PC-9 (cell line): ENCODE data around the gene CCDC158. TPM values are rescaled to one million over a fixed set of nuclear protein-coding genes. Genes with fewer than 3 reads are reported as not detected.
"Not testable (repeated sequence)": the region's sequence is repeated elsewhere in the genome, so short reads cannot be mapped to it uniquely, and the experiment has no call there.

Source experiments
- BruUV-seq: library from RNA; stranded (reverse); fragments of 400-500 nt; replicated peaks from 2 replicates; lab custom pipeline; 2021; lab: Mats Ljungman, UMichigan
- CTCF ChIA-PET: fragments of 300-600 bp; sonication (Branson Sonifier 250); formaldehyde crosslinking; loops from one replicate; lab custom pipeline; 2022; ENCODE audit warnings: antibody characterized with exemption; lab: Charles Lee
- POLR2A ChIA-PET: fragments of 300-600 bp; sonication (Branson Sonifier 250); formaldehyde crosslinking; loops from one replicate; lab custom pipeline; 2022; ENCODE audit warnings: antibody characterized with exemption; ENCODE audit not compliant: unreplicated experiment; lab: Charles Lee
- DNase-seq, 2 experiments: peaks; one replicate each; pipeline versions ENCODE4 v3.0.0 to v3.0.0-alpha.2; 2015 to 2022; ENCODE audit warnings: mixed read lengths in 1 of 2
- H2AFZ ChIP-seq: fragments of 200-600 bp; sonication (generic); 2 replicates; pipeline ENCODE4 v1.8.1; 2017; ENCODE audit warnings: antibody characterized with exemption
- H3F3A ChIP-seq: fragments of 200-600 bp; sonication (generic); 2 replicates; pipeline ENCODE4 v1.8.1; 2017; ENCODE audit warnings: antibody characterized with exemption, mild to moderate bottlenecking, low read depth; ENCODE audit not compliant: insufficient read depth
- H3K27ac ChIP-seq: fragments of 200-600 bp; sonication (generic); 2 replicates; pipeline ENCODE4 v1.6.1; 2016; ENCODE audit warnings: mixed run types
- H3K27me3 ChIP-seq: fragments of 200-600 bp; sonication (generic); 2 replicates; pipeline ENCODE4 v1.6.1; 2016; ENCODE audit warnings: low read depth, mixed run types; ENCODE audit not compliant: insufficient read depth
- H3K36me3 ChIP-seq: fragments of 200-600 bp; sonication (generic); 2 replicates; pipeline ENCODE4 v1.6.1; 2016; ENCODE audit warnings: low read depth, mixed run types
- H3K4me1 ChIP-seq: fragments of 200-600 bp; sonication (generic); replicated peaks from 2 replicates; pipeline ENCODE4 v1.6.1; 2016; ENCODE audit warnings: mixed run types; ENCODE audit not compliant: insufficient read depth
- H3K4me2 ChIP-seq: fragments of 200-600 bp; sonication (generic); 2 replicates; pipeline ENCODE4 v1.6.1; 2017; ENCODE audit warnings: mixed run types
- H3K4me3 ChIP-seq: fragments of 200-600 bp; sonication (generic); 2 replicates; pipeline ENCODE4 v1.6.1; 2016; ENCODE audit warnings: mixed run types
- H3K79me2 ChIP-seq: fragments of 200-600 bp; sonication (generic); 2 replicates; pipeline ENCODE4 v1.6.1; 2017; ENCODE audit warnings: low read depth, mixed run types
- H3K9me2 ChIP-seq: fragments of 200-600 bp; sonication (generic); 2 replicates; pipeline ENCODE4 v1.8.1; 2017; ENCODE audit warnings: mild to moderate bottlenecking; ENCODE audit not compliant: insufficient read depth
- H3K9me3 ChIP-seq: fragments of 200-600 bp; sonication (generic); 2 replicates; pipeline ENCODE4 v1.8.1; 2016; ENCODE audit warnings: low read depth; ENCODE audit not compliant: insufficient read depth
- H4K20me1 ChIP-seq: fragments of 200-600 bp; sonication (generic); 2 replicates; pipeline ENCODE4 v1.8.1; 2017; ENCODE audit not compliant: insufficient read depth
- CTCF ChIP-seq: fragments of 200-600 bp; sonication (generic); conservative IDR thresholded peaks from 2 replicates; pipeline ENCODE4 v1.6.1; 2017; ENCODE audit warnings: mixed run types, antibody characterized with exemption, mild to moderate bottlenecking, moderate library complexity
- EZH2 ChIP-seq: fragments of 200-600 bp; sonication (generic); IDR thresholded peaks from 2 replicates; pipeline ENCODE4 v1.8.0; 2017; ENCODE audit warnings: antibody characterized with exemption, low read depth
- intact Hi-C: fragments of 100-400 bp; cut with micrococcal nuclease; formaldehyde crosslinking; loops from one replicate; pipeline ENCODE4 v1.10.0; 2022; ENCODE audit not compliant: unreplicated experiment
- total RNA-seq: library from RNA; stranded (reverse); gene quantifications from 2 replicates; pipeline ENCODE4 v1.2.3, GENCODE V29; 2021

The CCDC158 gene
- total RNA-seq, 1 experiment from 2014 or later, result not detected

GRCh38 chr4:76429636-76430035 is 8.7 kb upstream of the CCDC158 start:
- no peak for DNase-seq
- intact Hi-C loops, result loop anchor here (1.0 to 5.0 kb wide), 3 partner anchors 76 to 615 kb away; no protein-coding TSS in a partner anchor
- Histone ChIP-seq H3K4me1 (no peaks in the 10 kb centered on the region), H3K4me3 (no peak overlapping the region), H3K9me3 (no peaks in the 10 kb centered on the region), H3K27ac (no peak overlapping the region), H4K20me1 (no peaks in the 10 kb centered on the region), H2AFZ (no peak overlapping the region), H3K9me2 (no peaks in the 10 kb centered on the region), H3K36me3 (no peaks in the 10 kb centered on the region), H3K79me2 (no peaks in the 10 kb centered on the region), H3K27me3 (no peaks in the 10 kb centered on the region), H3K4me2 (no peak overlapping the region), H3F3A (no peaks in the 10 kb centered on the region)
- POLR2A ChIA-PET, result interaction anchor here (0.6 kb wide), 1 partner anchor 136 kb away, joined by 3 read pairs; no protein-coding TSS in a partner anchor
- no TSS peak for BruUV-seq
- TF ChIP-seq CTCF (no peak), EZH2 (no peak)
- CTCF ChIA-PET, result interaction anchor here (0.7 kb wide), 1 partner anchor 75 kb away, joined by 3 read pairs; no protein-coding TSS in a partner anchor

GRCh38 chr4:76426272-76426671 is 5.3 kb upstream of the CCDC158 start:
- TF ChIP-seq EZH2 (no peak), CTCF (no peak)
- no peaks in the 10 kb centered on the region for H4K20me1 ChIP-seq
- H3K4me3 ChIP-seq, result no peak overlapping the region
- H2AFZ ChIP-seq, result no peak overlapping the region
- H3K4me2 ChIP-seq, result no peak overlapping the region
- no peak overlapping the region for H3K27ac ChIP-seq
- H3F3A ChIP-seq, result no peaks in the 10 kb centered on the region
- CTCF ChIA-PET, result no interaction called here
- no peak for DNase-seq
- BruUV-seq, result no TSS peak
- POLR2A ChIA-PET, result no interaction called here
- no peaks in the 10 kb centered on the region for H3K4me1 ChIP-seq
- H3K36me3 ChIP-seq, result no peaks in the 10 kb centered on the region
- H3K9me3 ChIP-seq, result no peaks in the 10 kb centered on the region
- no peaks in the 10 kb centered on the region for H3K79me2 ChIP-seq
- H3K9me2 ChIP-seq, result no peaks in the 10 kb centered on the region
- H3K27me3 ChIP-seq, result no peaks in the 10 kb centered on the region
- intact Hi-C loops, result no loop called here

- H3K9me2 ChIP-seq, H3K79me2 ChIP-seq, H3K4me3 ChIP-seq, H4K20me1 ChIP-seq, H3K36me3 ChIP-seq, CTCF ChIA-PET, H3K4me1 ChIP-seq, H3K27ac ChIP-seq, H3K9me3 ChIP-seq, H3F3A ChIP-seq, H3K27me3 ChIP-seq, POLR2A ChIA-PET, H2AFZ ChIP-seq, DNase-seq, H3K4me2 ChIP-seq, BruUV-seq, intact Hi-C loops: not testable (repeated sequence)
Measured at GRCh38 chr4:76423159-76423558, 2.2 kb upstream of the CCDC158 start.

- Histone ChIP-seq H3K4me3 (no peak overlapping the region), H2AFZ (no peak overlapping the region)
Measured at GRCh38 chr4:76420188-76420761, 666 bp downstream of the CCDC158 start.

More at GRCh38 chr4:76420188-76420761, 666 bp downstream of the CCDC158 start:
- Histone ChIP-seq H3K4me1 (no peaks in the 10 kb centered on the region), H3K4me2 (no peak overlapping the region; the same call in 1 of the 2 replicates), H3K9me3 (no peaks in the 10 kb centered on the region), H3K79me2 (no peaks in the 10 kb centered on the region), H3F3A (no peaks in the 10 kb centered on the region), H4K20me1 (no peaks in the 10 kb centered on the region), H3K36me3 (no peaks in the 10 kb centered on the region), H3K27me3 (no peaks in the 10 kb centered on the region), H3K9me2 (no peaks in the 10 kb centered on the region), H3K27ac (no peak overlapping the region)
- TF ChIP-seq CTCF (no peak), EZH2 (no peak)
- intact Hi-C loops, result no loop called here
- ChIA-PET CTCF (no interaction called here), POLR2A (no interaction called here)
- BruUV-seq, result no TSS peak
- no peak for DNase-seq
